Breast epithelium (tissue), 3 donors: ENCODE data around the gene DNPEP.

Experiments used
- POLR2A ChIP-seq: fragments of 450-650 bp; IDR thresholded peaks from one replicate; pipeline ENCODE4 v1.6.1; 2016; ENCODE audit warnings: antibody characterized with exemption, mild to moderate bottlenecking, moderate library complexity
- POLR2AphosphoS5 ChIP-seq, 3 donors: sonication (generic); formaldehyde crosslinking; IDR thresholded peaks; one replicate each; pipeline ENCODE4 v1.6.1; 2017; ENCODE audit warnings: antibody characterized with exemption in 3 of 3
- TF ChIP-seq, protein P1 (sequence below), 3 donors: fragments of 450-650 bp; IDR thresholded peaks; one replicate each; pipeline ENCODE4 v1.5.1; 2016 to 2017; ENCODE audit warnings: antibody characterized with exemption in 3 of 3, mild to moderate bottlenecking in 3 of 3, moderate library complexity in 3 of 3

- TF ChIP-seq, protein P1, sequence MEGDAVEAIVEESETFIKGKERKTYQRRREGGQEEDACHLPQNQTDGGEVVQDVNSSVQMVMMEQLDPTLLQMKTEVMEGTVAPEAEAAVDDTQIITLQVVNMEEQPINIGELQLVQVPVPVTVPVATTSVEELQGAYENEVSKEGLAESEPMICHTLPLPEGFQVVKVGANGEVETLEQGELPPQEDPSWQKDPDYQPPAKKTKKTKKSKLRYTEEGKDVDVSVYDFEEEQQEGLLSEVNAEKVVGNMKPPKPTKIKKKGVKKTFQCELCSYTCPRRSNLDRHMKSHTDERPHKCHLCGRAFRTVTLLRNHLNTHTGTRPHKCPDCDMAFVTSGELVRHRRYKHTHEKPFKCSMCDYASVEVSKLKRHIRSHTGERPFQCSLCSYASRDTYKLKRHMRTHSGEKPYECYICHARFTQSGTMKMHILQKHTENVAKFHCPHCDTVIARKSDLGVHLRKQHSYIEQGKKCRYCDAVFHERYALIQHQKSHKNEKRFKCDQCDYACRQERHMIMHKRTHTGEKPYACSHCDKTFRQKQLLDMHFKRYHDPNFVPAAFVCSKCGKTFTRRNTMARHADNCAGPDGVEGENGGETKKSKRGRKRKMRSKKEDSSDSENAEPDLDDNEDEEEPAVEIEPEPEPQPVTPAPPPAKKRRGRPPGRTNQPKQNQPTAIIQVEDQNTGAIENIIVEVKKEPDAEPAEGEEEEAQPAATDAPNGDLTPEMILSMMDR (IDR thresholded peaks at IDR 0.05): no peak
- TF ChIP-seq POLR2A (no peak), POLR2AphosphoS5 (IDR thresholded peaks at IDR 0.05) (no peak)
Observed at GRCh38 chr2:219369447-219369861, 18.3 kb downstream of the DNPEP start.
